GM18511 (cell line): ENCODE measurements around the gene VILL.
"Not testable (repeated sequence)": the region's sequence is repeated elsewhere in the genome, so short reads cannot be mapped to it uniquely, and the experiment has no call there.

Experiments used
- ATAC-seq: cut with Tn5 transposase; IDR thresholded peaks from one replicate; pipeline ENCODE4 v1.9.1; 2021; ENCODE audit warnings: mild to moderate bottlenecking, moderate library complexity; ENCODE audit not compliant: unreplicated experiment

Gene VILL

DNA sequence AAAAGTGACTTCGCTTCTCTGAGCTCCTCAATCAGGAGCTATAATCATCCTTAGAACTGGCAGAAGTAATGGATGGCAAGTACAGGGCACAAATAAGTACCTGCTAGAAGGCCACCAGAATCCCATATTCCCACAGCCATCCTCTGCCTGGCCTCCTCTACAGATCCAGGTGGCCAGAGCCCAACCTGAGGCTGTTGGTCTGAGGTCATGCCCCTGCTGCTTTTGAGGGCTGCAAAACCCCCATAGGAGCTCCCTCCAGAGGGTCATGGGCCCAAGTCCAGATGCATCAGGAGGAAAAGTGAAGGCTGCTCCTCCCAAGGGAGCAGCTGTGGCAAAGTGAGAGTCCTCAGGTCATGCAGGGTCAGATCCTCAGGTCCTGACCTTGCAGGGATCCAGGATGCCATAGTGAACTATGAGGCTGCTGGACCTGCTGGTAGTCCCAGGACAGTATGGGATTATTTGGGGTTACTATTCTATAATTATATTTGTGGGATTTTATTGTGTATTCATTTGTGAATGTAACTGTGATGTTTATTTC is 41.8 kb downstream of the VILL start:
- ATAC-seq: no peak

DNA sequence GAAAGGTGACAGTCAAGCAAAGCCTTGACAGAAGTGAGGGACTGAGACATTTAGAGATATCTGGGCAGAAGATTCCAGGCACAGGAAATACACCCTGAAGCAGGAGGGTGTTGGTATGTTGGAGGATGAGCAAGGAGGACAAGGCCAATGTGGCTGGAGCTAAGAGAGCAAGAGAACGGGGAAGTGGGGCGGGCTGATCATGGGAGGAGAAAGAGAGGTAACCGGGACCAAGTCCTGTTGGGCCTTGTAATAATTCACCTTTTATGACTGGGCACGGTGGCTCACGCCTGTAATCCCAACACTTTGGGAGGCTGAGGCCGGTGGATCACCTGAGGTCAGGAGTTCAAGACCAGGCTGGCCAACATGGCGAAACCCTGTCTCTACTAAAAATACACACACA is 43.0 kb downstream of the VILL start:
- not testable (repeated sequence) for ATAC-seq

DNA sequence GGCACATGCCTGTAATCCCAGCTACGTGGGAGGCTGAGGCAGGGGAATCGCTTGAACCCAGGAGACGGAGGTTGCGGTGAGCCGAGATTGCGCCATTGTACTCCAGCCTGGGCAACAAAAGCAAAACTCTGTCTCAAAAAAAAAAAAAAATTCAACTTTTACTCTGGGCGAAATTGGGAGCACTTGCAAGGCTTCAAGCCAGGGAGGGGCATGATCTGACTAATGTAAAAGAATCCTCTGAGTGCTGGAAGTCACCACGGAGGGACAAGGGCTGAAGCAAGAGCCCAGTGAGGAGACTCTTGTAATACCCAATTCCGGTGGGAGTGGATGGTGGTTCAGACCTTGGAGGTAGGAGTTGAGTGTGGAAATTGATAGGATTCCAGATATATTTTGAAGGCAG is 43.7 kb downstream of the VILL start:
- ATAC-seq: not testable (repeated sequence)

DNA sequence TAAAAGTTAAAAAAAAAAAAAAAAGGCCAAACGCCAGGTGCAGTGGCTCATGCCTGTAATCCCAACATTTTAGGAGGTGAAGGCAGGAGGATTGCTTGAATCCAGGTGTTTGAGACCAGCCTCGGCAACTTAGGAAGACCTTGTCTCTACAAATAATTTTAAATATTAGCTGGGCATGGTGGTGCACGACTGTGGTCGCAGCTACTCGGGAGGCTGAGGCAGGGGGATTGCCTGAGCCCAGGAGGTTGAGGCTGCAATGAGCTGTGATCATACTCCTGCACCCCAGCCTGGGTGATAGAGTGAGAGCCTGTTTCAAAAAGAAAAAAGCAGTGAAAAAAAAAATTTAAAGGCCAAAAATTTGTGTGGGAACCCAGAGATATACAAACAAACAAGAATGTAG is 45.7 kb downstream of the VILL start:
- no peak for ATAC-seq

DNA sequence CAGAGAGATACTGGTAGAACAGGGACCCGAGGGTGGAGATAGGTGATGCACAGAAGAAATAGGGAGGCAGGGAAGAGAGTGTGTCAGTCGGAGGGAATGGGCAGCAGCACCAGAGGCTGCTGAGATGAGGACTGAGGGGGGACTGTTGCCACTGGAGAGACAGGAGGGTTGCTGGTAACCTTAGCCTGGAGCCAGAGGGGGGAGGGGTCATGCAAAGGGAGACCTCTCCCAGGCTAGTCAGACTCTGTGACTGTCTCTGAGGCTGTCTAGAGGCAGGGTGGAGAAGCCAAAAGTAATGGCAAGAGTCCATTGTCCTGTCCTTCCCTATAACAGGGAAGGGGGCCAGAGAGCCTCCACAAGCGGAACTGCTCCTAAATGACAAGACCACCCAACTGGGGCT is 46.3 kb downstream of the VILL start:
- ATAC-seq: no peak

DNA sequence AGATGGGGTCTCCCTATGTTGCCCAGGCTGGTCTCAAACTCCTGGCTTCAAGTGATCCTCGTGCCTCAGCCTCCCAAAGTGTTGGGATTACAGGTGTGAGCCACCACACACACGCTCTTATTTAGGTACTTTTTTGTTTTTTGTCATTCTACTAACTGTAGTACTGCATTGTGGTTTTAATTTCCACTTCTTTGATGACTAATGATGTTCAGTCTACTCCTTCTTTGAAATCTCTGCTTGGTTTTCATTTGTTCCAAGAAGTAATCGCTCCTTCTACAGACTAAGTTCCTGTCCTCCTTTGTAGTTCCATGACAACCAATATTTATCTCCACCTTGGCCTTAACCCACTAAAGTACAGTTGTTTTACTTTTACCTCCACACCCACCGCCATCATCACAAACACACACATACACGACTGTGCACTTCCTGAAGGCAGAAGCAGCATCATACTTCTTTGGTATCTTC is 47.9 kb downstream of the VILL start:
- ATAC-seq: no peak

DNA sequence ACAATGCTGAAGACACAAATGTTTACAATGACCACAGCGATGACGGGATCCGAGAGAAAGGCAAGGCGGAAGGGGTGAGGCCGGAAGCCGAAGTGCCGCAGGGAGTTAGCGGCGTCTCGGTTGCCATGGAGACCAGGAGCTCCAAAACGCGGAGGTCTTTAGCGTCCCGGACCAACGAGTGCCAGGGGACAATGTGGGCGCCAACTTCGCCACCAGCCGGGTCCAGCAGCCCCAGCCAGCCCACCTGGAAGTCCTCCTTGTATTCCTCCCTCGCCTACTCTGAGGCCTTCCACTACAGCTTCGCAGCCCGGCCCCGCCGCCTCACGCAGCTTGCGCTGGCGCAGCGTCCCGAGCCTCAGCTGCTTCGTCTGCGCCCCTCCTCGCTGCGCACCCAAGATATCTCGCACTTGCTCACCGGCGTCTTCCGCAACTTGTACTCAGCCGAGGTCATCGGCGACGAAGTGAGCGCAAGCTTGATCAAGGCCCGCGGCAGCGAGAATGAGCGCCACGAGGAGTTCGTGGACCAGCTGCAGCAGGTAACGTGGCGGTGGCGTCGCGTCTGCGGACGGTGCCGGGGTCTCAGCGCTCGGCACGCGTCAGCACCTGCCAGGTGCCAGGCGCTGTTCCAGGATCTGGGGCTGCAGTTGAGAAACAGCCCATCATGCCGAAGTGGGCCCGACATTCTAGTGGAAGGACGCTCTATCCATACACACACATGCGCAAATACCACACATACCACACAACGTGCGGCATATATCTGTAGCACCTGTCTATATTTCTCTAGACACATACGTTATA is 48.7 kb downstream of the VILL start, which contains the start of gene DLEC1:
DLEC1 (plus strand) TSS at position 108 of the 798 bp plus-strand sequence; CDS start at position 126, 18 bp downstream.
- peak; percentile 87 for ATAC-seq

DNA sequence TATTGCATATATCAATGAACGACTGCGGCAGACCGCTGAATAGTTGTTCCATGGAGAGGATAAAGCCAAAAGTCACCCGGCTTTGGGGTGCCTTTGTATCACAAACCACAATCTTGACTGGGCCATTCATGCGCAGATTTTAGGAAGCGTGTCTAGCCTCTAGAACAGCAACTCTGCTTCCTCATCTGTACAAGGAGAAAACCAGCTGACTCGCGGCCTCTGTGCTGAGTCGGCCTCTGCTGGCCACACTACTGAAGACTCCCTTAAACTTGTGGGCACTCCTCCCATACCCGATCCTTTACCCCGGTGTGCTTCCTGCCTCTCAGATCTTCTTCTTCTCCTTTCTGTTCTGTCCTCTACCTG is 49.3 kb downstream of the VILL start:
- peak; percentile 74 for ATAC-seq

DNA sequence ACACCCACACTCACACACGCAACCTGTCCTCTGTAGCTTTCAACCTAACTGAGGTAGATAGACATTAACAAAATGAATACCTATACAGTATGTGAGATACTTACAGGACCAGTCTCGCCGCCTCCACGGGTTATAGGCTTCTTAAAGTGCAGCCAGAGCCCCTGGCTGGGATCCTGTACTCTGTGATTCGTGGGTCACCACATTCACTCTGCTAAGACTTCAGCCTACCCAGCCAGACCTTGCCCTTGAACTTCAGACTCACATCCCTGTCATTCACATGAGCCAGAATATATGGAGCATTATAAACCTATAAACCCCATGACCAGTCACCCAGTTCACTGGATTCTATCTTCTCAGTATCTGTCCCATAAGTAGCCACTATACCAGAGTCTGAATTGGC is 49.8 kb downstream of the VILL start:
- no peak for ATAC-seq

DNA sequence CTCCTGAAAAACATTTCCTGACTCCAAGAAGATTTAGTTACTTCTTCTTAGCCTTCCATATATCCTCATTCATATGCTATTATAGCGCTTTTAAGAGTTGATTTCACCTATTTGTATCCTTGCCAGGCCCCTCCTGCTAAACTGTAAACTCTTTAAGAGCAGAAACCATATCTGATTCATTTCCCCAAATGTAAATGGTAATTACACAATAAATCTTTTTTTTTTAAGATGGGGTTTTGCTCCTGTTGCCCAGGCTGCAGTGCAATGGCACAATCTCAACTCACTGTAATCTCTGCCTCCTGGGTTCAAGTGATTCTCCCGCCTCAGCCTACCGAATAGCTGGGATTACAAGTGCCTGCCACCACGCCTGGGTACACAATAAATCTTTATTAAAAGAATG is 52.9 kb downstream of the VILL start:
- ATAC-seq: no peak

DNA sequence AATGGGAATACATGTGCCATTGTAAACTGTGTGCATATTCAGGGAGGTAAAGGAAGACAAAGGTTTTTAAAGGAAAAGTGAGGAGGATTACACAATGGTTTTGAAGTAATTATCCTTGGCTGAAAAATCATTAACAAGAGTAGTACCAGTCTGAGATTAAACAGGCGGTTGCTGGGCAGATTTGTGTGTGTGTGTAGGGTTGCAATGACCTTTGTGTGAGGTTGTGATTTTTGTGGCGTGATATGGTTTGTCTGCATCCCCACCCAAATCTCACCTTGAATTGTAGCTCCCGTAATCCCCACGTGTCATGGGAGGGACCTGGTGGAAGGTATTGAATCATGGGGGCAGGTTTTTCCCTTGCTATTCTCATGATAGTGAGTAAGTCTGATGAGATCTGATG is 55.4 kb downstream of the VILL start:
- no peak for ATAC-seq

DNA sequence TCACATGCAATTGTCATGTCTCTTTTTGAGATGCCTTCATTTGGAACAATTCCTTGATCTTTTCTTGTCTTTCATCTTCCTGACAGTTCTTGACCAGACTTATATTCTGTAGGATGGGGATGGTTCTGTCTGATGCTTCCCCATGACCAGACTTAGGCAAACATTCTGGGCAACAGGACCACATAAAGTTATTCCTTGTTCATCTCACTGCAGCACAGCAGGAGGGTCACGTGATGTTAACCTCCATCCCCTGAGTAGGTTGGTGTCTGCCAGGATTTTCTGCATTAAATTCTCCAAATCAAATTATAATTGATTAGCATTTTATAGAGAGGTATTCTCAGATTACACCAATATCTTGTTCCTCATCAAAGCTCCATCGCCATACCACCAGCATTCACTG is 56.2 kb downstream of the VILL start:
- no peak for ATAC-seq

DNA sequence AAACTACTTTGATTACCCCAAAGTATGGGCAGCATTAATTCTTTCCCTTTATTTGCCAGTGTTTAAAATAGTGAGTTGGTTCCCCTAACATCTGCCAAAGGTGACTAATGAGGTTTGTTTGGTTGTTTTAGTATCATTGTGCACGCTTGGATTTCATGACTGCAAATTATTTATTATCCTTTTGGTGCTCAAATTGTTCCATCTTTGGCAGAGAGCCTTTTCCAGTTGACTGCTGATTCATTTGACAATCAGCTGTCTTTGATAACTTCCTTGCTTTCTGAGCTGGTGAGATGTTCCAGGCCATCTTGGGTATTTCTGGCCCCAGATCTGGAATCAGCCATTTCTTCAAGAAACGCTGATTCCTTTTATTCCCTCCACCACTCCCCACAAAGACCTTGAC is 57.3 kb downstream of the VILL start:
- no peak for ATAC-seq

DNA sequence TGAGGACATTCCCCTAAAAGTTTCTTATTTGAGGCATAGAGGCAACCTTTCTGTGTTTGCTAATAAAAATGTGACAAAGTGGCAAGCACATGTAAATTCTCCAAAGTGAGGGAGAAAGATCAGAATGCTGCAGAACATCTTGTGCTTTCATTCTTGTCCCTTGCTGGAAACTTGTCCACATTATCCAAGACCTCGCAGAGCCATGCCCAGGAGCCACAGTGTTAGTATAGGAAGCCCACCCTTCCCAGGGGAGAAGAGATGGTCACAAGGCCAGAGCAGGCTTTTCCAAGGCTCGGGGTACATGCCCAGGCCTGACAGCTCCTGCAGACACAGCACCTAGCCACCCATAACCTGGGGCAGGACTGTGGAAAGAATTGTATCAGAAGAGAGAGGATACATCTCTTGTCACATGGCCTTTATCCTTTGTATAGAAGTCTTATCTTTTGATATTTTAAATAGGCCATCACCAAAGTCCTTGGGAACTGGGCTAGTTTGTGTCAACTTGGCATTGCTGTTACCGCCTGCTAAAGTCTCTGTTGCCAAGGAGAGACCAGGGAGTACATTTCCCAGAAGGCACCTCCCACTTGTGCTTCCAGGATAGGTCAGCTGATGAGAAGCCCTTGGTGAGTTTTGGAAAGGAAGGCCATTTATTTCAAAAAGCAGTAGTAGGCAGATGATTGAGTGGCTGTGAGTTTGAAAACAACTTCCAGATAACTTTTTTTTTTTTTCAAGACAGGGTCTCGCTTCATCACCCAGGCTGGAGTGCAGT is 59.0 kb downstream of the VILL start:
- no peak for ATAC-seq

DNA sequence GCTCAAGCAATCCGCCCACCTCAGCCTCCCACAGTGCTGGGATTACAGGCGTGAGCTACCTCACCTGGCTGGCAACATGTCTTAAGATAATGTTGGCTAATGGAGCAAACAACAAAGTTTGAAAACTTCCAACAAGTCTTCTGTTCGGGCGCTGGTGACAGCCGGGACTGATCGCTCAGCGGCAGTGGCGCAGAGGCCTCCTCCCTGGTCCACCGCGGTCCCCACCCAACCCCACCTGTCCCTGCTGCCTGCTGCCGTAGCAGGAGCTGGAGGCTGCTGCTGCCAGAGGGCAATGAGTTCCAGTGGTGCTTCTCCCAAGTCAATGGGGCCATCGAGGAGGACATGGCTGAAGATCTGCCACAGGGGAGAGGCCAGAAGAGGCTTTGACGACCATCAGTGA is 60.5 kb downstream of the VILL start:
- no peak for ATAC-seq

DNA sequence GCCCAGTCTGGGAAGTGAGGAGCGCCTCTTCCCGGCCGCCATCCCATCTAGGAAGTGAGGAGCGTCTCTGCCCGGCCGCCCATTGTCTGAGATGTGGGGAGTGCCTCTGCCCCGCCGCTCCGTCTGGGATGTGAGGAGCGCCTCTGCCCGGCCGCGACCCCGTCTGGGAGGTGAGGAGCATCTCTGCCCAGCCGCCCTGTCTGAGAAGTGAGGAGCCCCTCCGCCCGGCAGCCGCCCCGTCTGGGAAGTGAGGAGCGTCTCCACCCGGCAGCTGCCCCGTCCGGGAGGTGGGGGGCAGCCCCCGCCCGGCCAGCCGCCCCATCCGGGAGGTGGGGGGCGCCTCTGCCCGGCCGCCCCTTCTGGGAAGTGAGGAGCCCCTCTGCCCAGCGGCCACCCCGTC is 62.7 kb downstream of the VILL start:
- not testable (repeated sequence) for ATAC-seq

DNA sequence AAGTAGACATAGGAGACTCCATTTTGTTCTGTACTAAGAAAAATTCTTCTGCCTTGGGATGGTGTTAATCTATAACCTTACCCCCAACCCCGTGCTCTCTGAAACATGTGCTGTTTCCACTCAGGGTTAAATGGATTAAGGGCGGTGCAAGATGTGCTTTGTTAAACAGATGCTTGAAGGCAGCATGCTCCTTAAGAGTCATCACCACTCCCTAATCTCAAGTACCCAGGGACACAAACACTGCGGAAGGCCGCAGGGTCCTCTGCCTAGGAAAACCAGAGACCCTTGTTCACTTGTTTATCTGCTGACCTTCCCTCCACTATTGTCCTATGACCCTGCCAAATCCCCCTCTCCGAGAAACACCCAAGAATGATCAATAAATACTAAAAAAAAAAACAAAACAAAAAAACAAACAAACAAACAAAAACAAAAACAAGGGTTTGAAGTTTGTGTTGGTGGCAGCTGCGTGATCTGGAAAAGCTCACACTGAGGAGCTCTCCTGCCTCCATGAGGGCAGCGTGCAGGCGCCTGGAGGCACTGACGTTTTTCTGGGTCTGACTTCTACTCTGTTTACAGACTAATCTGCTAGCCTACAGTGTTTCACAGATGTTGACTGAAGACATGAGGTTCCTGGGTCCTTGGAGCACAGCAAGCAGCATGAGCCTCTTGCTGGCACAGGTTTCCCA is 63.4 kb downstream of the VILL start:
- not testable (repeated sequence) for ATAC-seq

DNA sequence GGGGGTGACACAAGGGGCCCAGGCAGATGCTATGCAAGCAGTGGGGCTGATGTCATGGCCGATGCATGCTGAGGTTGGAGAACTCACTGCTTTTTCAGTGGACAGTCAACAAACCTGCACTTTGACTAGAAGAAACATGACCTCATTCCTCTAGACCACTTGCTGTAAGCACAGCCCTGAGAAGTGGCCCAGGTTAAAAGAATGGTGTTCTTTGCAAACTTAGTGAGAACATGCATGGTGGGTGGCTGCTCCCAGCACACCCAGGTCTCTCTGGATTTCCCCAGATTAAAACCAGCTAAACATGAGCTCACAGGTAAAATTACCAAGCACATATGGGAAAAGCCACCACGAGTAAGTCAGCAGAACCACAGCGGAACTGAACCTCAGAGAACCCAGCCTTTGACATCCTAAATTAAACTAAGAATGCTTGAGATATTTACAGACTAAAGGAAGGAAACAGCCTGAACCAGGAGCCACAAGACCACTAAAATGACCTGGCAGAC is 64.0 kb downstream of the VILL start:
- ATAC-seq: no peak
